Neural crest cell (in vitro differentiated cells): ENCODE data around the gene GGT7. TPM values are rescaled to one million over a fixed set of nuclear protein-coding genes. Genes with fewer than 3 reads are reported as not detected.
A peak's percentile ranks its signal among the peaks of the same experiment; 100 is the strongest.

Source experiments
- DNase-seq: peaks from one replicate; pipeline ENCODE4 v3.0.0; 2021; ENCODE audit warnings: low read depth, mixed read lengths, low spot score
- H3K27ac Mint-ChIP-seq: one replicate; pipeline ENCODE4 v1.8.0; 2021; ENCODE audit warnings: mild to moderate bottlenecking, mixed read lengths; ENCODE audit not compliant: unreplicated experiment
- H3K27me3 Mint-ChIP-seq: 2 replicates; pipeline ENCODE4 v1.8.0; 2021; ENCODE audit warnings: low read depth, mild to moderate bottlenecking, mixed read lengths
- H3K36me3 Mint-ChIP-seq: 2 replicates; pipeline ENCODE4 v1.8.0; 2021; ENCODE audit warnings: low read depth, mild to moderate bottlenecking, mixed read lengths
- H3K4me1 Mint-ChIP-seq: 2 replicates; pipeline ENCODE4 v1.8.0; 2021; ENCODE audit warnings: mixed read lengths
- H3K4me3 Mint-ChIP-seq: one replicate; pipeline ENCODE4 v1.8.0; 2021; ENCODE audit warnings: mild to moderate bottlenecking, mixed read lengths
- H3K9me3 Mint-ChIP-seq: 2 replicates; pipeline ENCODE4 v1.8.0; 2021; ENCODE audit warnings: mixed read lengths
- CTCF ChIP-seq: fragments of 200-600 bp; sonication (generic); conservative IDR thresholded peaks from 2 replicates; pipeline ENCODE4 v1.5.0; 2021; ENCODE audit warnings: antibody characterized with exemption, mild to moderate bottlenecking
- total RNA-seq: library from RNA; stranded (reverse); gene quantifications from 2 replicates; pipeline ENCODE4 v1.2.1, GENCODE V29; 2021

The GGT7 gene
- total RNA-seq, 1 donor from 2014 or later: 64.1 TPM

GRCh38 chr20:34834459-34834893 is 38.2 kb downstream of the GGT7 start:
- H3K4me3 Mint-ChIP-seq: no peak overlapping the region
- peaks cover 37% of the 10 kb centered on the region for H3K27me3 Mint-ChIP-seq
- DNase-seq: no peak
- peak; percentile 76 for TF ChIP-seq CTCF
- no peaks in the 10 kb centered on the region for H3K36me3 Mint-ChIP-seq
- no peaks in the 10 kb centered on the region for H3K9me3 Mint-ChIP-seq
- H3K27ac Mint-ChIP-seq: no peak overlapping the region
- no peaks in the 10 kb centered on the region for H3K4me1 Mint-ChIP-seq

GRCh38 chr20:34831936-34832335 is 40.7 kb downstream of the GGT7 start:
- no peak for DNase-seq
- no peak for TF ChIP-seq CTCF
- Mint-ChIP-seq H3K9me3 (no peaks in the 10 kb centered on the region), H3K36me3 (no peaks in the 10 kb centered on the region), H3K27ac (no peak overlapping the region), H3K27me3 (peaks cover 37% of the 10 kb centered on the region), H3K4me1 (no peaks in the 10 kb centered on the region), H3K4me3 (no peak overlapping the region)

- H3K36me3 Mint-ChIP-seq: no peaks in the 10 kb centered on the region
- peaks cover 35% of the 10 kb centered on the region for H3K27me3 Mint-ChIP-seq
- H3K27ac Mint-ChIP-seq: no peak overlapping the region
- peaks cover 13% of the 10 kb centered on the region for H3K4me1 Mint-ChIP-seq
- TF ChIP-seq CTCF: no peak
- H3K9me3 Mint-ChIP-seq: no peaks in the 10 kb centered on the region
- DNase-seq: no peak
- H3K4me3 Mint-ChIP-seq: peak overlapping the region; percentile 67
These were observed 43.5 kb downstream of the GGT7 start for GRCh38 chr20:34829191-34829590.

- peak; percentile 80 for DNase-seq
- H3K27me3 Mint-ChIP-seq: peaks cover 9% of the 10 kb centered on the region
- H3K27ac Mint-ChIP-seq: peak within 1 kb of the TSS; percentile 99
- H3K4me3 Mint-ChIP-seq: peak within 1 kb of the TSS; percentile 99
- H3K4me1 Mint-ChIP-seq: peaks cover 38% of the 10 kb centered on the region
- H3K9me3 Mint-ChIP-seq: no peaks in the 10 kb centered on the region
- TF ChIP-seq CTCF: no peak
- peaks cover 7% of the 10 kb centered on the region for H3K36me3 Mint-ChIP-seq
These were observed 46.9 kb downstream of the GGT7 start, which contains the start of gene NCOA6 for GRCh38 chr20:34825530-34826362. Gene NCOA6 (minus strand): TSS chr20:34825651. CDS start chr20:34782355, 43,296 bp downstream.

- Mint-ChIP-seq H3K27ac (peak overlapping the region; percentile 99), H3K9me3 (no peaks in the 10 kb centered on the region), H3K4me3 (peak overlapping the region; percentile 99), H3K27me3 (peaks cover 2% of the 10 kb centered on the region), H3K36me3 (peaks cover 7% of the 10 kb centered on the region), H3K4me1 (peaks cover 39% of the 10 kb centered on the region)
- peak; percentile 59 for DNase-seq
- TF ChIP-seq CTCF: peak; percentile 27
These were observed 47.7 kb downstream of the GGT7 start for GRCh38 chr20:34824806-34825529.
